Gastrocnemius medialis (tissue), 4 donors: Measurements from ENCODE around the gene SMOC1. TPM values are rescaled to one million over a fixed set of nuclear protein-coding genes. Genes with fewer than 3 reads are reported as not detected.

ENCODE experiments used
- ATAC-seq, 2 donors: fragments of 150-250 bp; one replicate each; pipeline ENCODE4 v1.9.1; 2016
- DNase-seq, 2 donors: peaks; one replicate each; pipeline ENCODE4 v3.0.0-alpha.2; 2019
- H3K27ac ChIP-seq, 4 donors: fragments of 200-600 bp; sonication (generic); 1 replicate in 1 of 4; 2 replicates in 3 of 4; pipeline ENCODE4 v1.5.1; 2016 to 2018; ENCODE audit warnings: mild to moderate bottlenecking in 2 of 4, moderate library complexity in 1 of 4
- H3K27me3 ChIP-seq, 3 donors: fragments of 200-600 bp; sonication (generic) in 2 of 3; 1 replicate in 1 of 3; 2 replicates in 2 of 3; pipeline versions ENCODE4 v1.5.1 to v1.6.0; 2016 to 2019; ENCODE audit warnings: mild to moderate bottlenecking in 1 of 3, moderate library complexity in 1 of 3
- H3K36me3 ChIP-seq, 2 donors: fragments of 200-600 bp; sonication (generic) in 1 of 2; one replicate each; pipeline ENCODE4 v1.5.1; 2017 to 2018
- H3K4me1 ChIP-seq, 2 donors: fragments of 200-600 bp; sonication (generic) in 1 of 2; one replicate each; pipeline ENCODE4 v1.5.1; 2016 to 2017; ENCODE audit warnings: mild to moderate bottlenecking in 2 of 2
- H3K4me3 ChIP-seq, 4 donors: fragments of 200-600 bp; sonication (generic) in 3 of 4; 1 replicate in 1 of 4; 2 replicates in 3 of 4; pipeline ENCODE4 v1.5.1; 2016 to 2019; ENCODE audit warnings: mild to moderate bottlenecking in 2 of 4
- H3K9me3 ChIP-seq, 3 donors: fragments of 200-600 bp; sonication (generic) in 2 of 3; 1 replicate in 1 of 3; 2 replicates in 2 of 3; pipeline ENCODE4 v1.5.1; 2016 to 2019
- POLR2A ChIP-seq, 2 donors: fragments of 450-650 bp; IDR thresholded peaks; one replicate each; pipeline ENCODE4 v1.6.1; 2017; ENCODE audit warnings: antibody characterized with exemption in 2 of 2, mild to moderate bottlenecking in 2 of 2, moderate library complexity in 2 of 2
- in situ Hi-C, 4 donors: fragments of 200-750 bp; cut with MboI; loops; one replicate each; pipeline versions ENCODE4 v1.15.0 to v1.8.0; 2017; ENCODE audit warnings: low sequenced_read_pairs in 4 of 4
- intact Hi-C: fragments of 100-400 bp; cut with DNase I; formaldehyde crosslinking; loops from one replicate; pipeline ENCODE4 v1.15.1; 2023; ENCODE audit warnings: low total_unique reads
- total RNA-seq, 4 donors: library from RNA; depleted of rRNA; stranded (reverse); fragments of >200 nt; gene quantifications; one replicate each; pipeline versions ENCODE4 v1.1.0 to v1.2.3, GENCODE V29; 2016
- TF ChIP-seq, protein P1 (sequence below), 5 experiments: fragments of 450-650 bp in 3 of 5; fragments of 200-600 bp in 2 of 5; sonication (generic) in 2 of 5; IDR thresholded peaks in 4 of 5; conservative IDR thresholded peaks in 1 of 5; 1 replicate in 4 of 5; 2 replicates in 1 of 5; pipeline ENCODE4 v1.5.1; 2016 to 2019; ENCODE audit warnings: antibody characterized with exemption in 5 of 5, mild to moderate bottlenecking in 3 of 5, moderate library complexity in 3 of 5

The SMOC1 gene
- total RNA-seq, 4 donors from 2014 or later, result 2.7 to 10.2 (median 7.8) TPM

DNA sequence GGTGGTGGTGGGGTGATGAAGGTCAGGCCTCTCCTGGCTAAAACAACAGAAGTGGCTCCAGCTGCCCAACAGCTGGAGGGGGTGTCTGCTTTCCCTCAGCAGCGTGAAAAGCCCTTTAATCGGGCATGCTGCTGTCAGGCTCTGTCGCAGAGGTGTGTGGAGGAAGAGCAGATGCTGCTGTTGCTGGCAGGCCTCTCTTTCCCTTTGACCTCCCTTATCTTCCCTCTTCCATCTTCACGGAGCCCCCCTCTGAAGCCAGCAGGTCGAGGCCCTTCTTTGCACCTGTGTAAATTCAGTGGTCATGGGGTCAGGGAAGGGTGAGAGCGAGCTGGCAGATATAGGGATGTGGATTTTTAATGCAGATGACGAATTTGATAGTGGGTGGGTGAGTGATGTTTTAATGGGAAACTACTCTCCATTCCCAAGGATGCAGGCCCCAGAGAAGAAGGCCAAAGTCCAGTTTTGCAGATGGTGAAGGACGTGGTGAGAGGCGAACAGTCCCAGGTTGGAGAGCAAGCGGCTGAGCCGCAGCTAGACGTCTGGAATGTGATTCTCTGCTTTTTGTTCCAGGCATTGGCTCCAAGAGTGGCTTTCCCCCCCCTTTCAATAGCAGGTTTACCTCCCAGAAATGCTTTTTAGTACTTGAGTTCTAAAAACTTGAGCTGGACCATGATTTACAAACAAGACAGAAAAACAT is 64.0 kb downstream of the SMOC1 start:
- no peak for ATAC-seq
- intact Hi-C loops, result no loop called here
- Histone ChIP-seq H3K27ac (no peak overlapping the region), H3K36me3 (no peaks in the 10 kb centered on the region), H3K4me1 (no peaks in the 10 kb centered on the region), H3K27me3 (no peaks in the 10 kb centered on the region), H3K4me3 (no peak overlapping the region), H3K9me3 (no peaks in the 10 kb centered on the region)
- no peak for TF ChIP-seq POLR2A (IDR thresholded peaks at IDR 0.05)
- TF ChIP-seq, protein P1, sequence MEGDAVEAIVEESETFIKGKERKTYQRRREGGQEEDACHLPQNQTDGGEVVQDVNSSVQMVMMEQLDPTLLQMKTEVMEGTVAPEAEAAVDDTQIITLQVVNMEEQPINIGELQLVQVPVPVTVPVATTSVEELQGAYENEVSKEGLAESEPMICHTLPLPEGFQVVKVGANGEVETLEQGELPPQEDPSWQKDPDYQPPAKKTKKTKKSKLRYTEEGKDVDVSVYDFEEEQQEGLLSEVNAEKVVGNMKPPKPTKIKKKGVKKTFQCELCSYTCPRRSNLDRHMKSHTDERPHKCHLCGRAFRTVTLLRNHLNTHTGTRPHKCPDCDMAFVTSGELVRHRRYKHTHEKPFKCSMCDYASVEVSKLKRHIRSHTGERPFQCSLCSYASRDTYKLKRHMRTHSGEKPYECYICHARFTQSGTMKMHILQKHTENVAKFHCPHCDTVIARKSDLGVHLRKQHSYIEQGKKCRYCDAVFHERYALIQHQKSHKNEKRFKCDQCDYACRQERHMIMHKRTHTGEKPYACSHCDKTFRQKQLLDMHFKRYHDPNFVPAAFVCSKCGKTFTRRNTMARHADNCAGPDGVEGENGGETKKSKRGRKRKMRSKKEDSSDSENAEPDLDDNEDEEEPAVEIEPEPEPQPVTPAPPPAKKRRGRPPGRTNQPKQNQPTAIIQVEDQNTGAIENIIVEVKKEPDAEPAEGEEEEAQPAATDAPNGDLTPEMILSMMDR (IDR thresholded peaks at IDR 0.05 in 4 of 5, conservative IDR thresholded peaks at IDR 0.05 in 1 of 5), result no peak
- no peak for DNase-seq
- in situ Hi-C loops, result no loop called here

DNA sequence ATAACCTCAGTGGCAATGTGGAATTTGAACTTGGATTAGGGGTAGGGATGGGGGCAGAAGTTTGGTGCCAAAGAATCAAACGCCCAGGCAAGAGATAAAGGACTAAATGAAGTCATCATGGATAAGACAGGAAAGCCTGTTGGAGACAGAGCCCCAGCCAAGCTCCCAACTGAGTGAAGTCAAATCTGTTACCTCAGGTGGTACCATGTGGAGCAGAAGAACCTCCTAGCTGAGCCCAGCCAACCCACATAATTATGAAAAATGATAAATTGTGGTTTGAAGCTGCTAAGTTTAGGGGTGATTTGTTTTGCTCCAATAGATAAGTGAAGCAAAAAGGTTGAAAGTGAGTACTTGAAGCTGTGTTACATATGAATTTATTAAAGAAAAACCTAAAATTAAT is 66.1 kb downstream of the SMOC1 start:
- no peak for TF ChIP-seq POLR2A (IDR thresholded peaks at IDR 0.05)
- TF ChIP-seq, protein P1 (IDR thresholded peaks at IDR 0.05 in 4 of 5, conservative IDR thresholded peaks at IDR 0.05 in 1 of 5), result no peak
- in situ Hi-C loops, result no loop called here
- DNase-seq (no peak), ATAC-seq (no peak)
- Histone ChIP-seq H3K4me1 (no peaks in the 10 kb centered on the region), H3K27ac (no peak overlapping the region), H3K27me3 (no peaks in the 10 kb centered on the region), H3K9me3 (no peaks in the 10 kb centered on the region), H3K36me3 (no peaks in the 10 kb centered on the region), H3K4me3 (no peak overlapping the region)
- intact Hi-C loops, result no loop called here

DNA sequence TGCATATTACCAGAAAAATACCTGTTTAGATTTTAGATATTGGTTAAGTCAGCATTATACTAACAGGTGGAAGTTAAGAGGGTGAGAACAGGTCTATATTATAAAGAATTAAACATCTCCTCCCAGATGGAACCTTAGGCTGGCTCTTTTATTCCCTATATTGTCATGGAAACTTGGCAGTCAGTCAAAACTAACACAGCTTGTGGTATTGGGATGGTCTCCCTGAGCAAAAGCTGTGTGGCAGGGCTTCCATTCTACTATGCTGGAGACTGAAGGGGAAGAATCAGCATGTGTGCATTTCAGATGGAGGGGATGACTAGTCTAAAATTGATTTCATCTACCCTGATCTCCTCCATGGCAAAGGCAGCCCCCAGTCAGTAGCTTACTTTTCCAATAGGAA is 66.7 kb downstream of the SMOC1 start:
- H3K36me3 ChIP-seq, result no peaks in the 10 kb centered on the region
- H3K9me3 ChIP-seq, result no peaks in the 10 kb centered on the region
- no peaks in the 10 kb centered on the region for H3K4me1 ChIP-seq
- H3K27ac ChIP-seq, result no peak overlapping the region
- no peaks in the 10 kb centered on the region for H3K27me3 ChIP-seq
- ATAC-seq (no peak), DNase-seq (no peak)
- intact Hi-C loops (no loop called here), in situ Hi-C loops (no loop called here)
- no peak overlapping the region for H3K4me3 ChIP-seq
- no peak for TF ChIP-seq POLR2A (IDR thresholded peaks at IDR 0.05)

DNA sequence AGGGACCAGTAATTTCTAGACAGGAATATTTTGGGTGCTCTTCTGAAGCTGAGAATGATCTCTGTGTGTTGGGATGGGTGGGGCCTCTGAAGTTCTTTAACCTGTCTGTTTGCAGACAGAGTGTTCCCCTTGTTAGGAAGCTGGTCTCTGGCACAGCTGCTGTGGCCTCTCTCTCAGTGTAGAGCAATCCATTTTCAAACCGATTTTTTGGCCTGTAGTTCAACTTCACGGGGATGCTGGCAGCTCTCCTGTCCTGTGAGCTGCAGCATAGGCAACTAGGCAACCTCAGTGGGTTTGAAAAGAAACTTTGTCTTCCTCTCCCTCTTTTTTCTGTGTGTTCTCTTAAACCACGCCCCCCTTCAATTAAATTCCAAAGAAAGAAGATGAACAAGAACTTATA is 69.1 kb downstream of the SMOC1 start:
- in situ Hi-C loops, result no loop called here
- Histone ChIP-seq H3K27ac (no peak overlapping the region), H3K4me1 (peaks cover 5 to 7% of the 10 kb centered on the region in 2 donors), H3K9me3 (no peaks in the 10 kb centered on the region), H3K36me3 (no peaks in the 10 kb centered on the region), H3K27me3 (no peaks in the 10 kb centered on the region), H3K4me3 (no peak overlapping the region)
- intact Hi-C loops, result no loop called here
- ATAC-seq, result no peak
- TF ChIP-seq, protein P1 (IDR thresholded peaks at IDR 0.05 in 4 of 5, conservative IDR thresholded peaks at IDR 0.05 in 1 of 5), result no peak
- no peak for DNase-seq

DNA sequence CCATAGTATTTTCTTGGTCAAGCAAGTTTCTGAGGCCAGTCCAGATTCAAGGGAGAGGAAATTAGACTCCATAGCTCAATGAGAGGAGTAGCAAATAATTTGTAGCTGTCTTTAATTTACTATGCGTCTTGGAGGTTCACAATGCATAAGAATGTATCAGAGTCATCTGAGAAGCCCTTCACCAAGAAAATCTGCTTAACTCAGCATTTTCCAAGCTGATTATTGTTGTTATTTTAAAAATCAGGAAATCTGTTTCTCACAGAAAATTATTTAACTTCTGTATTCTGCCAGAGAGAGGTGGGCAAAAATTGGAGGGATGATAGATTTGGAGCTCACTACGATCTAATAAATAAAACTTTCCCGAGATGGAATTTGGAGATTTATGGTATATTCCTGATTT is 72.0 kb downstream of the SMOC1 start:
- DNase-seq (no peak), ATAC-seq (no peak)
- H3K9me3 ChIP-seq, result no peaks in the 10 kb centered on the region
- H3K27me3 ChIP-seq, result no peaks in the 10 kb centered on the region
- H3K27ac ChIP-seq, result no peak overlapping the region
- in situ Hi-C loops (no loop called here), intact Hi-C loops (no loop called here)
- TF ChIP-seq, protein P1 (IDR thresholded peaks at IDR 0.05 in 4 of 5, conservative IDR thresholded peaks at IDR 0.05 in 1 of 5), result no peak
- TF ChIP-seq POLR2A (IDR thresholded peaks at IDR 0.05), result no peak
- H3K4me3 ChIP-seq, result no peak overlapping the region
- H3K36me3 ChIP-seq, result no peaks in the 10 kb centered on the region
- H3K4me1 ChIP-seq, result peaks cover 10 to 11% of the 10 kb centered on the region in 2 donors
